Retina (tissue), 1 donor: Measurements from ENCODE around the gene PLEKHB2.
"Not testable (repeated sequence)": the region's sequence is repeated elsewhere in the genome, so short reads cannot be mapped to it uniquely, and the experiment has no call there.

Experiments
- DNase-seq: peaks from one replicate; pipeline ENCODE4 v3.0.0-alpha.2; 2016

Gene PLEKHB2

DNA sequence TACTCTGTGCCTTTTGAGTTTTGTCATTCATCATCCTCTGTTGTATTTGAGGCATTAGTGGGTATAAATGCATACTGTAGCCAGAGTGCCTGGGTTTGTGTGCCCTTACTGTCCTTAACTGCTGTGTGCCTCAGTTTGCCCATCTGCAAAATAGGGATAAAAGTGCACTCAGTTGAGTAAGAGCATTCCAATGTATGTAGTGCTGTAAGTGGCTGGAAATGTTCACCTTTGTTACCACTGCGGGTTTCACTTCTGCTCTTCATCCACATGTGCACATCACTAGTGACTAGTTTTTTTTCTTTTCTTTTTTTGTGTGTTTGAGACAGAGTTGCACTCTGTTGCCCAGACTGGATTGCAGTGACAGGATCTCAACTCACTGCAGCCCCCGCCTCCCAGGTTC, 39.9 kb downstream of the PLEKHB2 start:
- DNase-seq: no peak

DNA sequence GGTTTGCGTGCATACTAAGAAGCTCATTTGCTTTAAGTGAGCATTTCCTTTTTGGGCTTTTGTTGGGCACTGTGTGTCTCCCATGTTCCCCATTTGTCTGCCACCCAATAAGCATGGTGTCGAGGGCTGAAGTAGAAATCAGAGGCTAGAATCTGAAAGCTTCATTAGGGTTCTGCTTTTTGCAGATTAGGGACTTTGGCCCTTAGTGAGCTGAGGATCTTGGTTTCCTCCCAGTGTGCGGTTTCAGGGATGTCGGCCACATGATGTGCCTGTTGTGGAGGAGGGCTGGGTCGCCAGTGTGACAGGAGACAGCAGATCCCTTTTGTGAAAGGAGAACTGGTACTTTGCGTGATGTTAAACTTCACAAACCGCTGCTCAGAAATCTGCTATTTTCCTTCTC, 41.1 kb downstream of the PLEKHB2 start:
- DNase-seq: no peak

GRCh38 chr2:131146749-131147148, 41.6 kb downstream of the PLEKHB2 start:
- no peak for DNase-seq

- DNase-seq: no peak
Measured at GRCh38 chr2:131148426-131148825, 43.3 kb downstream of the PLEKHB2 start.

DNA sequence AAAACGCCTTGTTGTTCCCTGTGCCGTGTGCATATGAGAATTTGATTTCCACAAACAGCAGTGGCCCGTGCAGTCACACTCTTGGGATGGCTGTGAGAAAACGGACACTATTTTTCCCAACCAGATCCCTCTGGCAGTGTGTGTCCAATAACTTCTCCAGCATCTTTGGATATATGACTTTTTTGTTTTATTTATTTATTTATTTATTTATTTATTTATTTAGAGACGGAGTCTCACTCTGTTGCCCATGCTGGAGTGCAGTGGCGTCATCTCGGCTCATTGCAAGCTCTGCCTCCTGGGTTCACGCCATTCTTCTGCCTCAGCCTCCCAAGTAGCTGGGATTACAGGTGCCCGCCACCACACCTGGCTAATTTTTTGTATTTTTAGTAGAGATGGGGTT, 45.0 kb downstream of the PLEKHB2 start:
- DNase-seq: not testable (repeated sequence)

GRCh38 chr2:131151398-131151797, 46.3 kb downstream of the PLEKHB2 start:
- no peak for DNase-seq

GRCh38 chr2:131152074-131152473, 46.9 kb downstream of the PLEKHB2 start:
- no peak for DNase-seq

DNA sequence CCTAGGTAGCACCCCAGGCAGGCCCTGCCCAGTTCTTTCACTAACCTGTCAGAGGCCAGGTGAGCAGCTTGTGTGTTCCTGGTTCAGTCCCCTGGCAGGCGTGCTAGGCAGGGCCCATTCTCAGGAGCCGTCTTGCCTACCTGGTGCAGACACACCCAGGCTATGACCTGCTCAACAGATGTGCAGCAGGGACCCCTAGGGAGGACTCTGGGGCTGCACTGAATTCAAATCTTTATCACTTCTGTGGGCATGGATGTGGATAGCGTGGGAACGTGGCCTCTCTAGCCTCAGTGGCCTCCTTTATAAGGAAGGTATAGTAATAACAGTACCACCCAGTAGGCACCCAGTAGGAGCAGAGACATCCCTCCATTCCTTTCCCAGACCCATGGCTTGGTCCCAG, 48.4 kb downstream of the PLEKHB2 start:
- peak; percentile 9 for DNase-seq

DNA sequence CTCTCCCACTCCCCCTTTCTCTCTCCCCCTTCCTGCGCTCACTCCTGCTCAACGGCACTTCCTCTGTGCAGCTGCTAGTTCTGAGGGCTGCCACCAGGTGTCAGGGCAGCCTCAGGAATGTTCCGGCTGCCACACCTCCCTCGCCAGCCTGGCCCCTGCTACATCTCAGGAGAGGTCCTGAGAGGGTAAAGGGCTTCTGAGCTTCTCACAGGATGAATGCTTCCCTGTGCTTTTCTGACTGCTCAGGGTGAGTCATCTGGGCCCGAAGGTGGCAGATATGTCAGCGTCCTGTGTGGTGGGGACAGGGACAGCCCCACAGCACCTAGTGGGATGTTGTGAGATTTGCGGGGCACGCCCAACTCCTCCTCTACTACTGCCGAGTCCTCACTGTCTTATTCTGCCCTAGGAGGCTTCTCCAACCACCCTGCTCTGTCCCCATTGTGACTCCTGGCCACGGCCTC, 49.0 kb downstream of the PLEKHB2 start:
- peak; percentile 81 for DNase-seq

GRCh38 chr2:131154647-131155046, 49.5 kb downstream of the PLEKHB2 start:
- DNase-seq: no peak

DNA sequence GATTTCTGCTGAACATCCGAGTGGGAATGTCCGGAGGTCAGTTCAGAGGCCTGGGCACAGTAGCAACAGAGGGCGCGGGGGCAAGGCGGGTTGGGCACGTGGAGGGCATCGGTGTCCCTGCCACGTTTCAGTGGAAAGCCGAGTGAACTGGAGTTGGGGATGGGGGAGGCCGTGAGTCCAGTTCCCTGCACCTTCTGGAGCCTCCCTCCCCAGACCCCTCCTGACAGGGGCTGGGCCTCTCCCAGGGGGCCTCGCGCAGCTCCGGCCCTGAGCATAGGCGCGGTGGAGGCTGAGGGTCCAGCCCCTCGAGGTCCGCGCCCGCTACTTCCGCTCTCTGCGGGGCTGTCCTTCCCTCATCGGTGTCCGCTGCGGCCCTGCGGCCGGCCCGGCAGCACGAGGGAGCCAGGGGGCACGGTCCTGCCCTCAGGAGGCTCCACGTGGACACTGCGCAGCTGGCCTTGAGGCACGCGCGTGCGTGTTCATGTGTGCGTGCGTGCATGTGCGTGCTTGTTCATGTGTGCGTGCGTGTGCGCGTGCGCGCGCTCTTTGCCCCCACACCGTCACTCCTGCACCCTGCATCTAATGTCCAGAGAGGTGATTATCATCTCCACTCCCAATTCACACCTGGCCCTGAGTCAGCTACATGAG, 50.2 kb downstream of the PLEKHB2 start:
- DNase-seq: no peak

DNA sequence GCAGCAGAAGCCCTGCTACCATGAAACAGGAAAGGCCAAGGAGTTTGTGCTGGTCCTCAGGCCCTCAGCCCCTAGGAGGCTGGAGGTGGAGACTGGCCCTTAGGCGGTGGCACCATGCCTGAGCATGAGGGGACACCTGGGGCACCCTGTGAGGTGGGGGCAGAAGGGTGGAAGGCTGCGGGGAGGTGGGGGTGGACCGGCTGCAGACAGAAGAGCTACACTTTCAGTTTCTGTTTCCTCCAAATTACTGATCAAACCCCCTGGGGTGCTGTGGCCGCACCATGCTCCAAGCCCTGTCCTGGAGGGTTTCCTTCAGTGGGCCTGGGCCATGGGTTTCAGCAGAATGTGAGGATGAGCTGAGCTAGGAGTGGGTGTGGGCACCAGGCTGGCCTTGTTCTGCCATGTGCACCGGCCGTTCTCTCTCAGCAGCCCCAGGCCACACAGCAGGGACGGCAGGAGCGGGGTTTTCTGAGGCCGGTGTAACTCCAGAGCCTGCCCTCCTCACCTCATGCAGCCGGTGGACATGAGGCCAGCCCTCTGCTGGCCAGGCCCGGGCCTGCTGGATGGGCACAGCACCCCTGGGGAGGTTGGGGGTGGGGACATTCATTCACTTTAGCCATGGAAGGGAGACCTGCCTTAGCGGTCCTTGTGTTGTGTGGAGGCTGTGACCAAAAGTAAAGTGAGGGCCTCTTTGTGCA, 51.5 kb downstream of the PLEKHB2 start:
- no peak for DNase-seq

DNA sequence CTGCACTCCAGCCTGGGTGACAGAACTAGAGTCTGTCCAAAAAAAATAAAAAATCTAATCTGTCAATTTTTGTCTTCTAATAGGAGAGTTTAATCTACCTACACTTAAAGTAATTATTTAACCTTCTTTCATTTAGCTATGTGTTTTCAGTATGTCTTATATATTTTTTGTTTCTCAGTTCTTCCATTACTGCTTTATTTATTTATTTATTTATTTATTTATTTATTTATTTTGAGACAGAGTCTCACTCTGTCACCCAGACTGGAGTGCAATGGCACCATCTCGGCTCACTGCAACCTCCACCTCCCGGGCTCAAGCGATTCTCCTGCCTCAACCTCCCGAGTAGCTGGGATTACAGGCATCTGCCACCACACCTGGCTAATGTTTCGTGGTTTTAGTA, 60.4 kb downstream of the PLEKHB2 start:
- DNase-seq: not testable (repeated sequence)

- DNase-seq: no peak
Measured at GRCh38 chr2:131168538-131168937, 63.4 kb downstream of the PLEKHB2 start.

DNA sequence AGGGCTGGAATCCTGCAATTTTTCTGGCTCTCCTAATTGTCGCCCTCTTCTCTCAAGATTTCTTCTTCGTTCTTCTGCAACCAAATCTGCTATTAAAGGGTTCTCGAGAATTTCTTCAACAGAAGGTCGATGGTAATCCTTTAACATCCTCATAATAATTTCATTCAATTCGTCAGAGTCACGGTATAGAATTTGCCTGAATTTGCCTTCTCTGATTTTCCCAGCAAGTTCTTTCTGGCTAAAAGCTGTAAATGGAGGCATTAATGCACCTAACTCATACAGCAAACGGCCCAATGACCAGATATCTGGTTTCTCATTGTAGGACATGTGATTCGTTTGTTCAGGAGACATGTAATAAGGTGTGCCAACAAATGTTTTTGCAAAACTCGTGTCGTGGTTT, 72.9 kb downstream of the PLEKHB2 start:
- DNase-seq: not testable (repeated sequence)

DNA sequence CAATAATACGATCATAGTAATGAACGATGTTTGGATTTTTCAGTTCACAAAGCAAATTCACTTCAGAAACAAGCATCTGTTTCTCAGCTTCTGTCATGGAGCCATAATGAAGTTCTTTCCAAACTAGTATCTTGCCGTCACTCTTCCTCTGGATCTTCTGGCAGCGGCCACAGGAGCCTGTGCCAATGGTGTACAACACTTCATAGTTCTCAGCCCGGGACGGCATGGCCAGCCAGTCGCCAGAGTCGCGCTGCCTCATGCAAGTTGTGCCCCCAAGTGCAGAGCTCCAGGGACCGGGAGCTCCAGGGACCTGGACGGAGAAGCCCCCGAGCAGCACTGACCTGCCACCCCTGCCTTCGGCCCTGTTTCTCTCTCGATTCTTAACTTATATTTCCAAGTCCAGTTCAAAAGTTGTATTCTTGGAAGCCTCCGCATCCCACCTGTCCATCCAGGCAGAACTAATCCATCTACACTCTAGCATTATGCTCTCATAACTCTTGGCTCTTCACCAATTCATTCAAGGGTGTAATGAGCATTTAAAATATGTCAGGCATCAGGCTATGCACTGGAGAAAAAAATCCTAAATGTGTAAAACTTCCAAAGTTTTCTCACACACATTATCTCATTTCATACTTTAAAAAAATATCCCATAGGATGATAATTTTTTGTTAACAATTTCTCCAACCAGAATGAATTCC, 73.7 kb downstream of the PLEKHB2 start:
- DNase-seq: peak; percentile 16

DNA sequence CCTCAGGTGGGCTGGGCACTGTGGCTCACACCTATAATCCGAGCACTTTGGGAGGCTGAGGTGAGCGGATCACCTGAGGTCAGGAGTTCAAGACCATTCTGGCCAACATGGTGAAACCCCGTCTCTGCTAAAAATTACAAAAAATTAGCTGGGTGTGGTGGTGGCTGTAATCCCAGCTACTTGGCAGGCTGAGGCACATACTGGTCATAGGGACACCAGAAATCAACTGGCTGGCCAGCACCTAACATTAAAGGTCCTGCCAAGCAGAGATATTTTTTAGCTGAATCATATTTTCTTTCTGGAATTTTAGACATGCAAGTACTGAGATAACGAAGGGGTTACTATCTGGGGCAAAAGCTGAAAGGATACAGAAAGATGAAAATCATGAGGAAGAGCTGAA, 76.3 kb downstream of the PLEKHB2 start:
- DNase-seq: not testable (repeated sequence)

DNA sequence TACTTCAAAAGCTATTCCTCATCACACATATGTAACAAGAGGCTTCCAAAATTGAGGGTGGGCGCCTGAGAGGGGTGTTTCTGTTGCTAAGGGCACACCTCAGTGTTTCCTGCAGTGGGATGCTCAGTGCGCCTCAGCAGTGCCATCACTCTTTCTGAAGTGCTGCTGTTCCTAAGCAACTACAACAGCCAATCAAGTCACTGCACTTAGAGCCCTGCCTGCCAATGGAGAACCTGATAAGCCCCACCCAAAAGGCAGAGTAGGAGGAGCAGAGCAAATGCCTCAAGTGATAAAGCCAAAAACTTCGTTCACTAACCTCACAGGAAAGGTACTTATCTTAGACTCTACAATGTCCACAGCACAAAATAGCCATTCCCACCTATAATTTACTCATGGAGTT, 88.3 kb downstream of the PLEKHB2 start:
- DNase-seq: not testable (repeated sequence)

- DNase-seq: not testable (repeated sequence)
Measured at GRCh38 chr2:131196186-131196585, 91.0 kb downstream of the PLEKHB2 start.
